Uterus (tissue), 2 donors: ENCODE measurements around the gene ADAMTSL1.

ENCODE experiments used
- POLR2A ChIP-seq, 2 donors: fragments of 450-650 bp; IDR thresholded peaks; one replicate each; pipeline ENCODE4 v1.6.1; 2016; ENCODE audit warnings: antibody characterized with exemption in 2 of 2, mild to moderate bottlenecking in 1 of 2, moderate library complexity in 1 of 2
- TF ChIP-seq, protein P1 (sequence below), 4 experiments: fragments of 200-600 bp in 2 of 4; fragments of 450-650 bp in 2 of 4; sonication (generic) in 2 of 4; IDR thresholded peaks; one replicate each; pipeline ENCODE4 v1.5.1; 2016 to 2019; ENCODE audit warnings: antibody characterized with exemption in 4 of 4, mild to moderate bottlenecking in 2 of 4, moderate library complexity in 1 of 4

GRCh38 chr9:18826248-18826647 is 352.3 kb downstream of the ADAMTSL1 start:
- TF ChIP-seq, protein P1, sequence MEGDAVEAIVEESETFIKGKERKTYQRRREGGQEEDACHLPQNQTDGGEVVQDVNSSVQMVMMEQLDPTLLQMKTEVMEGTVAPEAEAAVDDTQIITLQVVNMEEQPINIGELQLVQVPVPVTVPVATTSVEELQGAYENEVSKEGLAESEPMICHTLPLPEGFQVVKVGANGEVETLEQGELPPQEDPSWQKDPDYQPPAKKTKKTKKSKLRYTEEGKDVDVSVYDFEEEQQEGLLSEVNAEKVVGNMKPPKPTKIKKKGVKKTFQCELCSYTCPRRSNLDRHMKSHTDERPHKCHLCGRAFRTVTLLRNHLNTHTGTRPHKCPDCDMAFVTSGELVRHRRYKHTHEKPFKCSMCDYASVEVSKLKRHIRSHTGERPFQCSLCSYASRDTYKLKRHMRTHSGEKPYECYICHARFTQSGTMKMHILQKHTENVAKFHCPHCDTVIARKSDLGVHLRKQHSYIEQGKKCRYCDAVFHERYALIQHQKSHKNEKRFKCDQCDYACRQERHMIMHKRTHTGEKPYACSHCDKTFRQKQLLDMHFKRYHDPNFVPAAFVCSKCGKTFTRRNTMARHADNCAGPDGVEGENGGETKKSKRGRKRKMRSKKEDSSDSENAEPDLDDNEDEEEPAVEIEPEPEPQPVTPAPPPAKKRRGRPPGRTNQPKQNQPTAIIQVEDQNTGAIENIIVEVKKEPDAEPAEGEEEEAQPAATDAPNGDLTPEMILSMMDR (IDR thresholded peaks at IDR 0.05), result no peak
- TF ChIP-seq POLR2A (IDR thresholded peaks at IDR 0.05), result no peak
